ENCODE results near the gene AIMP1.
"Not testable (repeated sequence)": the region's sequence is repeated elsewhere in the genome, so short reads cannot be mapped to it uniquely, and the experiment has no call there.

AIMP1 gene

DNA sequence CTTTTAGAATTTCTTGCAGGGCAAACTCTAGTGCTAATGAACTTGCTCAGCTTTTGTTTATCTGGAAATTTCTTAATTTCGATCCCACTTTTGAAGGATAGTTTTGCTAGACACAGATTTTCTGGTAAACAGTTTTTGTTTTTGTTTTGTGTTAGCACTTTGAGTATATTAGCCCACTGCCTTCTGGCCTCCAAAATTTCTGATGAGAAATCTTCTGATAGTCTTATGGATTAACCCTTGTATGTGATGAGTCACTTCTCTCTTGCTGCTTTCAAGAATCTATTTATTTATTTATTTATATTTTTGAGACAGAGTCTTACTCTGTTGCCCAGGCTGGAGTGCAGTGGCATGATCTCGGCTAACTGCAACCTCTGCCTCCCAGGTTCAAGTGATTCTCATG lies 79.2 kb downstream of the AIMP1 start:
- Histone ChIP-seq H2AFZ (ENCODE audit: low read length) (no peak overlapping the region), H3K4me2 (ENCODE audit: insufficient read depth, low read length, poor library complexity, severe bottlenecking) (no peak overlapping the region), H4K8ac (ENCODE audit: low read depth, low read length) (no peak overlapping the region), H3K27me3 (ENCODE audit: control insufficient read depth in 3 of 3, insufficient read depth in 3 of 3, low read depth in 1 of 3, low read length in 3 of 3) (no peaks in the 10 kb centered on the region), H3K27ac (replicated peaks; ENCODE audit: low read length) (no peak overlapping the region), H3K36me3 (replicated peaks in 1 of 2; ENCODE audit: control insufficient read depth in 2 of 2, insufficient read depth in 2 of 2, low read length in 2 of 2) (no peaks in the 10 kb centered on the region), H3K79me1 (ENCODE audit: low read depth, low read length) (no peaks in the 10 kb centered on the region), H2BK15ac (ENCODE audit: low read length) (no peak overlapping the region), H4K91ac (ENCODE audit: low read depth, low read length, poor library complexity) (no peak overlapping the region), H2BK12ac (ENCODE audit: low read length) (no peak overlapping the region), H2BK120ac (ENCODE audit: low read depth, low read length) (no peak overlapping the region), H2BK5ac (ENCODE audit: low read length) (no peak overlapping the region), H3K18ac (ENCODE audit: low read length) (no peak overlapping the region), H2AK5ac (ENCODE audit: low read depth, low read length) (no peak overlapping the region), H3K14ac (ENCODE audit: low read length) (no peak overlapping the region), H3K23ac (ENCODE audit: low read depth, low read length, poor library complexity) (no peak overlapping the region), H3K4me3 (ENCODE audit: low read length in 2 of 2) (no peak overlapping the region), H3K9me3 (replicated peaks in 1 of 2; ENCODE audit: control insufficient read depth in 2 of 2, insufficient read depth in 1 of 2, low read depth in 1 of 2, low read length in 2 of 2) (peaks cover 0 to 7% of the 10 kb centered on the region in 2 donors), H3K4ac (ENCODE audit: low read length) (no peak overlapping the region), H3K9ac (ENCODE audit: low read depth, low read length, poor library complexity) (no peak overlapping the region), H3K4me1 (ENCODE audit: control insufficient read depth in 2 of 2, insufficient read depth in 1 of 2, low read depth in 1 of 2, low read length in 2 of 2) (no peaks in the 10 kb centered on the region)
- no CpG with 5 or more reads among the region's 2 CpGs for WGBS, 2 donors (ENCODE audit: extremely low coverage in 2 of 2, insufficient read length in 2 of 2, insufficient replicate concordance in 1 of 2)
- DNase-seq (ENCODE audit: low spot score), result no peak

DNA sequence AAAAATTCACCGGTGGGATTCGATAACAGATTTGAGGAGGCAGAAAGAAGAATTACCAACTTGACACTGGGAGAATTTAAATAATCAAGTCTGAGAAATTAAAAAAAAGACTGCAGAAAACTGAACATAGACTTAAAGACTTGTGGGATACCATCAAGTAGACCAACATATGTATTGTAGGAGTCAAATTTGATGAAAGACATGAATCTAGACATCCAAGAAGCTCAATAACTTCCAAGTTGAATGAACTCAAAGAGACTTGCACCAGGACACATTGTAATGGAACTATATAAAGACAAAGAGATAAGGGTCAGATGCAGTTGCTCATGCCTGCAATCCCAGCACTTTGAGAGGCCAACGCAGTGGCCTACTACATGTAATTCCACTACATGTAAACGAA lies 82.5 kb downstream of the AIMP1 start:
- H4K91ac ChIP-seq (ENCODE audit: low read depth, low read length, poor library complexity); H2BK5ac ChIP-seq (ENCODE audit: low read length); H2BK120ac ChIP-seq (ENCODE audit: low read depth, low read length); H3K18ac ChIP-seq (ENCODE audit: low read length); H2AFZ ChIP-seq (ENCODE audit: low read length); H4K8ac ChIP-seq (ENCODE audit: low read depth, low read length); H3K23ac ChIP-seq (ENCODE audit: low read depth, low read length, poor library complexity); H3K9me3 ChIP-seq (replicated peaks in 1 of 2; ENCODE audit: control insufficient read depth in 2 of 2, insufficient read depth in 1 of 2, low read depth in 1 of 2, low read length in 2 of 2); H3K27me3 ChIP-seq (ENCODE audit: control insufficient read depth in 3 of 3, insufficient read depth in 3 of 3, low read depth in 1 of 3, low read length in 3 of 3); H3K4me1 ChIP-seq (ENCODE audit: control insufficient read depth in 2 of 2, insufficient read depth in 1 of 2, low read depth in 1 of 2, low read length in 2 of 2); H3K4me3 ChIP-seq (ENCODE audit: low read length in 2 of 2); H3K4ac ChIP-seq (ENCODE audit: low read length); H2BK12ac ChIP-seq (ENCODE audit: low read length); H3K27ac ChIP-seq (replicated peaks; ENCODE audit: low read length); H3K79me1 ChIP-seq (ENCODE audit: low read depth, low read length); H3K14ac ChIP-seq (ENCODE audit: low read length); H3K9ac ChIP-seq (ENCODE audit: low read depth, low read length, poor library complexity); H2BK15ac ChIP-seq (ENCODE audit: low read length); H3K4me2 ChIP-seq (ENCODE audit: insufficient read depth, low read length, poor library complexity, severe bottlenecking); H2AK5ac ChIP-seq (ENCODE audit: low read depth, low read length); DNase-seq (ENCODE audit: low spot score); H3K36me3 ChIP-seq (replicated peaks in 1 of 2; ENCODE audit: control insufficient read depth in 2 of 2, insufficient read depth in 2 of 2, low read length in 2 of 2): not testable (repeated sequence)
- no CpG with 5 or more reads among the region's 4 CpGs for WGBS, 2 donors (ENCODE audit: extremely low coverage in 2 of 2, insufficient read length in 2 of 2, insufficient replicate concordance in 1 of 2)
